ENCODE measurements around the gene CPZ.

- TF ChIP-seq TP53 (CRISPR knock-in tag; IDR thresholded peaks at IDR 0.05) (no peak), TEAD1 (CRISPR knock-in tag; IDR thresholded peaks at IDR 0.05) (no peak), CTCF (IDR thresholded peaks at IDR 0.05) (no peak), ZNF121 (CRISPR knock-in tag; IDR thresholded peaks at IDR 0.05) (no peak), ETV6 (CRISPR knock-in tag; IDR thresholded peaks at IDR 0.05) (no peak), CBFB (CRISPR knock-in tag; IDR thresholded peaks at IDR 0.05; ENCODE audit: low read depth) (no peak), MAX (CRISPR knock-in tag; IDR thresholded peaks at IDR 0.05) (no peak)
Observed at GRCh38 chr4:8588196-8588470, 4.4 kb upstream of the CPZ start.
